Left ventricle myocardium superior (tissue), 1 donor: ENCODE data around the gene ZBTB47. TPM values are rescaled to one million over a fixed set of nuclear protein-coding genes. Genes with fewer than 3 reads are reported as not detected.

Experiments
- ATAC-seq: fragments of 200-7000 bp; cut with Tn5 transposase; one replicate; pipeline ENCODE4 v1.9.1; 2020; ENCODE audit warnings: mild to moderate bottlenecking, moderate library complexity
- DNase-seq: peaks from one replicate; pipeline ENCODE4 v3.0.0-alpha.2; 2020
- intact Hi-C: fragments of 100-400 bp; cut with micrococcal nuclease; formaldehyde crosslinking; loops from one replicate; pipeline ENCODE4 v1.11.0; 2022
- long read RNA-seq: library from polyadenylated mRNA; unstranded; transcript quantifications from one replicate; pipeline ENCODE4 v2.0.0, GENCODE V29; 2021
- total RNA-seq: library from RNA; stranded (reverse); fragmentation: NEBNext Ultra II Directional; extraction: Animal tissue kit (Norgen Biotek cat#: 25700); gene quantifications from one replicate; pipeline ENCODE4 v1.2.1, GENCODE V29; 2021
- donor health status: DM: no; HTN: yes; CAD: no; lungs with severe emphysema.

The ZBTB47 gene
- 90.5 TPM for total RNA-seq
- long read RNA-seq, partial matches to known transcripts, result 125 of 130 reads
- long read RNA-seq, other reads (novel, unspliced or antisense), result 5 of 130 reads

- intact Hi-C loops, result no loop called here
- peak; percentile 80 for DNase-seq
- peak; percentile 65 for ATAC-seq
Measured at GRCh38 chr3:42653560-42654330, at the start of gene ZBTB47. TSS of gene ZBTB47 (plus strand) at chr3:42653697. CDS start at chr3:42658356, 4,659 bp downstream.

- peak; percentile 54 for ATAC-seq
- intact Hi-C loops, result no loop called here
- no peak for DNase-seq
Measured at GRCh38 chr3:42605546-42606173, 47.8 kb upstream of the ZBTB47 start.

- intact Hi-C loops, result no loop called here
- ATAC-seq, result peak; percentile 11
- no peak for DNase-seq
Measured at GRCh38 chr3:42608581-42608980, 44.9 kb upstream of the ZBTB47 start.

GRCh38 chr3:42610976-42611375 lies 42.5 kb upstream of the ZBTB47 start:
- intact Hi-C loops, result no loop called here
- peak; percentile 26 for ATAC-seq

GRCh38 chr3:42612217-42612616 lies 41.3 kb upstream of the ZBTB47 start:
- ATAC-seq, result no peak
- DNase-seq, result no peak
- intact Hi-C loops, result no loop called here

More at GRCh38 chr3:42610976-42611375, 42.5 kb upstream of the ZBTB47 start:
- no peak for DNase-seq

GRCh38 chr3:42612928-42613327 lies 40.6 kb upstream of the ZBTB47 start:
- intact Hi-C loops, result no loop called here
- DNase-seq, result no peak
- peak; percentile 52 for ATAC-seq

- peak; percentile 14 for ATAC-seq
- DNase-seq, result no peak
- intact Hi-C loops, result no loop called here
Measured at GRCh38 chr3:42613462-42613861, 40.0 kb upstream of the ZBTB47 start.

- ATAC-seq, result no peak
- no peak for DNase-seq
- intact Hi-C loops, result no loop called here
Measured at GRCh38 chr3:42631620-42632019, 21.9 kb upstream of the ZBTB47 start.

- DNase-seq (no peak), ATAC-seq (no peak)
- intact Hi-C loops, result no loop called here
Measured at GRCh38 chr3:42632146-42632545, 21.4 kb upstream of the ZBTB47 start.

- no peak for DNase-seq
- intact Hi-C loops, result no loop called here
- peak; percentile 70 for ATAC-seq
Measured at GRCh38 chr3:42633544-42633943, 20.0 kb upstream of the ZBTB47 start.

GRCh38 chr3:42635111-42635510 lies 18.4 kb upstream of the ZBTB47 start:
- intact Hi-C loops, result no loop called here
- DNase-seq (no peak), ATAC-seq (no peak)

GRCh38 chr3:42637001-42637400 lies 16.5 kb upstream of the ZBTB47 start:
- ATAC-seq (no peak), DNase-seq (no peak)
- intact Hi-C loops, result no loop called here

- ATAC-seq (no peak), DNase-seq (no peak)
- intact Hi-C loops, result no loop called here
Measured at GRCh38 chr3:42638339-42638842, 15.1 kb upstream of the ZBTB47 start.

- ATAC-seq (no peak), DNase-seq (no peak)
- intact Hi-C loops, result no loop called here
Measured at GRCh38 chr3:42639192-42639591, 14.3 kb upstream of the ZBTB47 start.

- no peak for ATAC-seq
- DNase-seq, result no peak
- intact Hi-C loops, result no loop called here
Measured at GRCh38 chr3:42640129-42640528, 13.4 kb upstream of the ZBTB47 start.

- ATAC-seq (no peak), DNase-seq (no peak)
- intact Hi-C loops, result no loop called here
Measured at GRCh38 chr3:42640771-42641370, 12.6 kb upstream of the ZBTB47 start.

GRCh38 chr3:42647821-42648459 lies 5.6 kb upstream of the ZBTB47 start:
- ATAC-seq (no peak), DNase-seq (no peak)
- intact Hi-C loops, result no loop called here

GRCh38 chr3:42649006-42649405 lies 4.5 kb upstream of the ZBTB47 start:
- intact Hi-C loops, result no loop called here
- DNase-seq, result no peak
- ATAC-seq, result no peak

- no peak for ATAC-seq
- intact Hi-C loops, result no loop called here
- DNase-seq, result no peak
Measured at GRCh38 chr3:42649783-42650182, 3.7 kb upstream of the ZBTB47 start.
